Endothelial cell of umbilical vein (primary cell): ENCODE results near the gene C17orf113. TPM values are rescaled to one million over a fixed set of nuclear protein-coding genes. Genes with fewer than 3 reads are reported as not detected.

Experiments used
- BruUV-seq: library from RNA; stranded (reverse); fragments of 400-500 nt; replicated peaks from 2 replicates; lab custom pipeline; 2021; lab: Mats Ljungman, UMichigan
- CTCF ChIA-PET: fragments of 300-600, 350-600 bp; sonication (Branson Sonifier 250); formaldehyde crosslinking; loops from one replicate; lab custom pipeline; 2021; ENCODE audit warnings: antibody characterized with exemption, inconsistent platforms; lab: Charles Lee
- POLR2A ChIA-PET: fragments of 300-600, 350-600 bp; sonication (Branson Sonifier 250); formaldehyde crosslinking; loops from one replicate; lab custom pipeline; 2021; ENCODE audit warnings: antibody characterized with exemption, inconsistent platforms; lab: Charles Lee
- DNase-seq: peaks from one replicate; pipeline ENCODE4 v3.0.0-alpha.2; 2011; ENCODE audit warnings: low read depth, low spot score
- FAIRE-seq: peaks from 2 replicates; lab custom pipeline; 2011; peaks lifted over from hg19 to GRCh38; lab: Jason Lieb, UNC
- H2AFZ ChIP-seq: 2 replicates; pipeline ENCODE4 v1.6.0; 2012; ENCODE audit warnings: low read depth, low read length, control low read depth, inconsistent platforms
- H3K27ac ChIP-seq: 2 replicates; pipeline ENCODE4 v1.5.1; 2011; ENCODE audit warnings: low read depth, mild to moderate bottlenecking, control low read depth, low read length, moderate library complexity; ENCODE audit not compliant: insufficient read depth
- H3K27me3 ChIP-seq, 2 experiments: 2 replicates each; pipeline versions ENCODE4 v1.6.0 to v1.6.1; 2011; ENCODE audit warnings: low read length in 2 of 2, mixed read lengths in 1 of 2; ENCODE audit not compliant: control insufficient read depth in 2 of 2, insufficient read depth in 2 of 2
- H3K36me3 ChIP-seq, 2 experiments: 2 replicates in 1 of 2; 3 replicates in 1 of 2; pipeline ENCODE4 v1.5.1; 2011; ENCODE audit warnings: low read length in 2 of 2, mild to moderate bottlenecking in 1 of 2, moderate library complexity in 1 of 2; ENCODE audit not compliant: control insufficient read depth in 2 of 2, insufficient read depth in 2 of 2; ENCODE audit errors: extremely low read depth in 1 of 2
- H3K4me1 ChIP-seq: 3 replicates; pipeline ENCODE4 v1.5.1; 2011; ENCODE audit warnings: mild to moderate bottlenecking, low read length; ENCODE audit not compliant: control insufficient read depth, insufficient read depth; ENCODE audit errors: extremely low read depth
- H3K4me2 ChIP-seq: 2 replicates; pipeline ENCODE4 v1.6.1; 2011; ENCODE audit warnings: low read length, control low read depth, mixed read lengths; ENCODE audit not compliant: insufficient read depth
- H3K4me3 ChIP-seq, 3 experiments: fragments of 200-600 bp in 1 of 3; sonication (generic), shearing (Covaris generic) in 1 of 3; replicated peaks in 1 of 3; 2 replicates each; pipeline ENCODE4 v1.5.1; 2011 to 2016; ENCODE audit warnings: control low read depth in 3 of 3, low read length in 3 of 3, mild to moderate bottlenecking in 2 of 3, inconsistent platforms in 1 of 3, low read depth in 1 of 3, moderate library complexity in 1 of 3; ENCODE audit not compliant: insufficient read depth in 1 of 3
- H3K79me2 ChIP-seq: 2 replicates; pipeline ENCODE4 v1.6.0; 2012; ENCODE audit warnings: low read length, inconsistent platforms; ENCODE audit not compliant: control insufficient read depth, insufficient read depth
- H3K9ac ChIP-seq: replicated peaks from 2 replicates; pipeline ENCODE3; 2011; ENCODE audit warnings: low read length, control low read depth; ENCODE audit not compliant: insufficient read depth; ENCODE audit errors: extremely low read depth
- H3K9me1 ChIP-seq: replicated peaks from 3 replicates; pipeline ENCODE4 v1.6.0; 2011; ENCODE audit warnings: mild to moderate bottlenecking, low read length; ENCODE audit not compliant: control insufficient read depth, insufficient read depth; ENCODE audit errors: extremely low read depth
- H3K9me3 ChIP-seq: replicated peaks from 2 replicates; pipeline ENCODE4 v1.5.1; 2012; ENCODE audit warnings: low read length, inconsistent platforms; ENCODE audit not compliant: control insufficient read depth, insufficient read depth
- H4K20me1 ChIP-seq: replicated peaks from 2 replicates; pipeline ENCODE3; 2011; ENCODE audit warnings: mild to moderate bottlenecking, low read length; ENCODE audit not compliant: control insufficient read depth, insufficient read depth; ENCODE audit errors: extremely low read depth
- EZH2 ChIP-seq: IDR thresholded peaks from 2 replicates; pipeline ENCODE4 v1.6.1; 2012; ENCODE audit warnings: borderline replicate concordance, low read depth, mild to moderate bottlenecking, moderate library complexity, low read length, inconsistent platforms; ENCODE audit not compliant: severe bottlenecking
- FOS ChIP-seq: IDR thresholded peaks from 2 replicates; pipeline ENCODE4 v1.6.1; 2011; ENCODE audit warnings: mild to moderate bottlenecking, low read length, moderate library complexity, borderline replicate concordance; ENCODE audit not compliant: insufficient read depth
- GATA2 ChIP-seq: IDR thresholded peaks from 2 replicates; pipeline ENCODE4 v1.7.0; 2011; ENCODE audit warnings: low read depth, mild to moderate bottlenecking, moderate library complexity, mixed read lengths, low read length; ENCODE audit not compliant: insufficient read length, insufficient read depth
- JUN ChIP-seq: IDR thresholded peaks from 2 replicates; pipeline ENCODE4 v1.6.1; 2011; ENCODE audit warnings: borderline replicate concordance, low read depth; ENCODE audit not compliant: insufficient read length, insufficient read depth
- MYC ChIP-seq: IDR thresholded peaks from one replicate; pipeline ENCODE4 v1.6.1; 2011; ENCODE audit warnings: mild to moderate bottlenecking, low read depth, low read length
- POLR2A ChIP-seq: IDR thresholded peaks from 2 replicates; pipeline ENCODE4 v1.6.1; 2012; ENCODE audit warnings: low read depth, mild to moderate bottlenecking, control low read depth, low read length
- POLR2AphosphoS5 ChIP-seq: IDR thresholded peaks from 2 replicates; pipeline ENCODE4 v1.6.1; 2012; ENCODE audit warnings: low read depth, mild to moderate bottlenecking, control low read depth, low read length, moderate library complexity; ENCODE audit not compliant: insufficient read depth
- dilution Hi-C: fragments of 300-500 bp; cut with MboI; formaldehyde crosslinking; loops from one replicate; pipeline ENCODE4 v1.15.0; 2019; ENCODE audit warnings: low sequenced_read_pairs; ENCODE audit not compliant: extremely low pct_ligation_motif_present
- intact Hi-C: fragments of 100-400 bp; cut with micrococcal nuclease; formaldehyde crosslinking; loops from one replicate; pipeline ENCODE4 v1.10.0; 2022
- polyA plus RNA-seq, 4 experiments: library from polyadenylated mRNA; depleted of rRNA in 3 of 4; stranded (reverse) in 3 of 4; unstranded in 1 of 4; fragments of >200 nt; gene quantifications; 2 replicates each; pipeline versions ENCODE4 v1.2.1 to v1.2.3, GENCODE V29; 2011 to 2012; ENCODE audit warnings: missing spikeins in 1 of 4
- total RNA-seq: library from RNA; stranded (reverse); gene quantifications from 2 replicates; pipeline ENCODE4 v1.2.3, GENCODE V29; 2021
- TF ChIP-seq, protein P1 (sequence below): IDR thresholded peaks from 2 replicates; pipeline ENCODE4 v1.6.1; 2011; ENCODE audit not compliant: insufficient read depth, insufficient read length
- TF ChIP-seq, protein P2 (sequence below), 2 donors: IDR thresholded peaks; 1 replicate in 1 of 2; 2 replicates in 1 of 2; pipeline ENCODE4 v1.5.1; 2011; ENCODE audit warnings: low read length in 2 of 2, mild to moderate bottlenecking in 2 of 2, moderate library complexity in 2 of 2, control low read depth in 1 of 2, inconsistent platforms in 1 of 2, low read depth in 1 of 2; ENCODE audit not compliant: insufficient read depth in 1 of 2; ENCODE audit errors: extremely low read depth in 1 of 2

The C17orf113 gene
- total and polyA plus RNA-seq, 2 donors (not counting 3 experiments of a cell fraction or from before 2014, with no cell fraction given): 0.20 to 0.30 TPM

DNA sequence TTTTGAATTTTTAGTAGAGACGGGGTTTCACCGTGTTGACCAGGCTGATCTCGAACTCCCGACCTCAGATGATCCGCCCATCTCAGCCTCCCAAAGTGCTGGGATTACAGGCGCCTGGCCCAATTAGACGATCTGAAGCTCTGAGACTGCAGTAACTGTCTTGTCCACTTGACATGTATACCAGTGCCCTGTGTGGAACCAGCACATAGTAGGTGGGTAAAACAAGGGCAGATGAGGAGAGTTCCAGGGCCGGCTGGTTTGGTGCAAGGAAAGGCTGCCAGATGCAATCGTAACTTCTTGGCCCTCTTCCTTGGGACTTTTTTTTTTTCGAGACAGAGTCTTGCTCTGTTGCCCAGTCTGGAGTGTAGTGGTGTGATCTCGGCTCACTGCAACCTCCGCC, 3.1 kb downstream of the C17orf113 start:
- Histone ChIP-seq H3K79me2 (no peaks in the 10 kb centered on the region), H3K4me3 (no peak overlapping the region), H3K9me3 (no peaks in the 10 kb centered on the region), H3K4me1 (no peaks in the 10 kb centered on the region), H3K27me3 (peaks cover 6 to 16% of the 10 kb centered on the region in 2 experiments), H3K27ac (no peak overlapping the region), H4K20me1 (no peaks in the 10 kb centered on the region), H3K9ac (no peak overlapping the region), H3K4me2 (no peak overlapping the region), H3K9me1 (no peaks in the 10 kb centered on the region), H2AFZ (no peak overlapping the region), H3K36me3 (no peaks in the 10 kb centered on the region)
- no peak for DNase-seq
- no TSS peak for BruUV-seq
- intact Hi-C loops: no loop called here
- dilution Hi-C loops: no loop called here
- ChIA-PET POLR2A (no interaction called here), CTCF (interaction anchor here (2.0 kb wide), 1 partner anchor 22 kb away, joined by 6 read pairs; no protein-coding TSS in a partner anchor)
- TF ChIP-seq JUN (no peak), MYC (no peak), POLR2AphosphoS5 (no peak), POLR2A (no peak), GATA2 (no peak), FOS (no peak), EZH2 (no peak)
- TF ChIP-seq, protein P1, sequence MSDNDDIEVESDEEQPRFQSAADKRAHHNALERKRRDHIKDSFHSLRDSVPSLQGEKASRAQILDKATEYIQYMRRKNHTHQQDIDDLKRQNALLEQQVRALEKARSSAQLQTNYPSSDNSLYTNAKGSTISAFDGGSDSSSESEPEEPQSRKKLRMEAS: no peak
- TF ChIP-seq, protein P2, sequence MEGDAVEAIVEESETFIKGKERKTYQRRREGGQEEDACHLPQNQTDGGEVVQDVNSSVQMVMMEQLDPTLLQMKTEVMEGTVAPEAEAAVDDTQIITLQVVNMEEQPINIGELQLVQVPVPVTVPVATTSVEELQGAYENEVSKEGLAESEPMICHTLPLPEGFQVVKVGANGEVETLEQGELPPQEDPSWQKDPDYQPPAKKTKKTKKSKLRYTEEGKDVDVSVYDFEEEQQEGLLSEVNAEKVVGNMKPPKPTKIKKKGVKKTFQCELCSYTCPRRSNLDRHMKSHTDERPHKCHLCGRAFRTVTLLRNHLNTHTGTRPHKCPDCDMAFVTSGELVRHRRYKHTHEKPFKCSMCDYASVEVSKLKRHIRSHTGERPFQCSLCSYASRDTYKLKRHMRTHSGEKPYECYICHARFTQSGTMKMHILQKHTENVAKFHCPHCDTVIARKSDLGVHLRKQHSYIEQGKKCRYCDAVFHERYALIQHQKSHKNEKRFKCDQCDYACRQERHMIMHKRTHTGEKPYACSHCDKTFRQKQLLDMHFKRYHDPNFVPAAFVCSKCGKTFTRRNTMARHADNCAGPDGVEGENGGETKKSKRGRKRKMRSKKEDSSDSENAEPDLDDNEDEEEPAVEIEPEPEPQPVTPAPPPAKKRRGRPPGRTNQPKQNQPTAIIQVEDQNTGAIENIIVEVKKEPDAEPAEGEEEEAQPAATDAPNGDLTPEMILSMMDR (IDR thresholded peaks at IDR 0.05; ENCODE audit: extremely low read depth in 1 of 2, insufficient read depth in 1 of 2, low read depth in 1 of 2, low read length in 2 of 2): no peak
- no peak for FAIRE-seq
